H9 (cell line): Measurements from ENCODE around the gene IQGAP2. TPM values are rescaled to one million over a fixed set of nuclear protein-coding genes. Genes with fewer than 3 reads are reported as not detected.

Experiments used
- DNase-seq: peaks from one replicate; pipeline ENCODE4 v3.0.0-alpha.2; 2017
- H2AFZ ChIP-seq: one replicate; pipeline ENCODE4 v1.6.1; 2013; ENCODE audit warnings: mild to moderate bottlenecking, low read length, control low read depth, moderate library complexity
- H2AK5ac ChIP-seq: 2 replicates; pipeline ENCODE4 v1.6.1; 2013; ENCODE audit warnings: low read length, control low read depth, mixed read lengths; ENCODE audit not compliant: insufficient read length
- H2BK120ac ChIP-seq: one replicate; pipeline ENCODE4 v1.6.1; 2013; ENCODE audit warnings: low read depth, mild to moderate bottlenecking, low read length, control low read depth, inconsistent platforms; ENCODE audit not compliant: poor library complexity, severe bottlenecking
- H2BK12ac ChIP-seq: 2 replicates; pipeline ENCODE4 v1.6.1; 2013; ENCODE audit warnings: low read length, control low read depth, mixed read lengths, low read depth; ENCODE audit not compliant: insufficient read length
- H2BK15ac ChIP-seq: 2 replicates; pipeline ENCODE4 v1.6.1; 2013; ENCODE audit warnings: low read depth, low read length, control low read depth
- H2BK20ac ChIP-seq: one replicate; pipeline ENCODE4 v1.6.1; 2013; ENCODE audit warnings: low read depth, mild to moderate bottlenecking, low read length, control low read depth, inconsistent platforms; ENCODE audit not compliant: poor library complexity, severe bottlenecking
- H2BK5ac ChIP-seq: 2 replicates; pipeline ENCODE4 v1.6.1; 2013; ENCODE audit warnings: low read length, control low read depth, mixed read lengths; ENCODE audit not compliant: insufficient read length
- H3K14ac ChIP-seq: 2 replicates; pipeline ENCODE4 v1.6.1; 2013; ENCODE audit warnings: low read length, control low read depth; ENCODE audit not compliant: insufficient read depth
- H3K18ac ChIP-seq: 2 replicates; pipeline ENCODE4 v1.6.1; 2013; ENCODE audit warnings: low read depth, mild to moderate bottlenecking, mixed read lengths, low read length, control low read depth; ENCODE audit not compliant: insufficient read length
- H3K23ac ChIP-seq: 2 replicates; pipeline ENCODE4 v1.6.1; 2013; ENCODE audit warnings: low read length, control low read depth, mixed read lengths, low read depth; ENCODE audit not compliant: insufficient read length
- H3K23me2 ChIP-seq: 2 replicates; pipeline ENCODE4 v1.6.1; 2013; ENCODE audit warnings: low read depth, mild to moderate bottlenecking, mixed read lengths, low read length, control low read depth; ENCODE audit not compliant: insufficient read length, poor library complexity, severe bottlenecking
- H3K27ac ChIP-seq: 2 replicates; pipeline ENCODE4 v1.5.1; 2013; ENCODE audit warnings: low read length, control low read depth, mixed read lengths, low read depth; ENCODE audit not compliant: insufficient read length
- H3K27me3 ChIP-seq: 2 replicates; pipeline ENCODE4 v1.6.1; 2013; ENCODE audit warnings: low read length, control low read depth, inconsistent platforms; ENCODE audit not compliant: insufficient read depth
- H3K4ac ChIP-seq: 2 replicates; pipeline ENCODE4 v1.6.1; 2013; ENCODE audit warnings: low read depth, mild to moderate bottlenecking, control low read depth, inconsistent platforms, low read length, moderate library complexity
- H3K4me1 ChIP-seq: 2 replicates; pipeline ENCODE4 v1.6.1; 2013; ENCODE audit warnings: low read length, control low read depth, inconsistent platforms; ENCODE audit not compliant: insufficient read depth
- H3K4me2 ChIP-seq: 2 replicates; pipeline ENCODE4 v1.6.1; 2013; ENCODE audit warnings: low read length, control low read depth, mixed read lengths; ENCODE audit not compliant: insufficient read length, insufficient read depth
- H3K56ac ChIP-seq: 2 replicates; pipeline ENCODE4 v1.6.1; 2013; ENCODE audit warnings: low read depth, mild to moderate bottlenecking, mixed read lengths, low read length, control low read depth; ENCODE audit not compliant: insufficient read length
- H3K79me1 ChIP-seq: 2 replicates; pipeline ENCODE4 v1.6.1; 2013; ENCODE audit warnings: low read depth, mild to moderate bottlenecking, moderate library complexity, low read length, control low read depth, inconsistent platforms; ENCODE audit not compliant: insufficient read depth, poor library complexity, severe bottlenecking
- H3K79me2 ChIP-seq: 2 replicates; pipeline ENCODE4 v1.6.1; 2013; ENCODE audit warnings: low read length, control low read depth, inconsistent platforms; ENCODE audit not compliant: insufficient read depth
- H3K9ac ChIP-seq: 2 replicates; pipeline ENCODE4 v1.6.1; 2013; ENCODE audit warnings: low read length, control low read depth, mixed read lengths; ENCODE audit not compliant: insufficient read length; ENCODE audit errors: extremely low read depth
- H3K9me3 ChIP-seq: one replicate; pipeline ENCODE4 v1.6.1; 2013; ENCODE audit warnings: low read depth, low read length, inconsistent platforms; ENCODE audit not compliant: control insufficient read depth
- H3T11ph ChIP-seq: one replicate; pipeline ENCODE4 v1.6.1; 2013; ENCODE audit warnings: mild to moderate bottlenecking, low read length, control low read depth, inconsistent platforms
- H4K20me1 ChIP-seq: one replicate; pipeline ENCODE4 v1.6.1; 2013; ENCODE audit not compliant: control insufficient read depth, insufficient read length, insufficient read depth
- H4K5ac ChIP-seq: 2 replicates; pipeline ENCODE4 v1.6.1; 2013; ENCODE audit warnings: low read depth, mild to moderate bottlenecking, mixed read lengths, low read length, control low read depth; ENCODE audit not compliant: insufficient read length
- H4K8ac ChIP-seq: replicated peaks from 2 replicates; pipeline ENCODE4 v1.6.1; 2013; ENCODE audit warnings: low read length, control low read depth, mixed read lengths, low read depth; ENCODE audit not compliant: insufficient read length
- H4K91ac ChIP-seq: 2 replicates; pipeline ENCODE4 v1.6.1; 2013; ENCODE audit warnings: low read depth, mild to moderate bottlenecking, moderate library complexity, mixed read lengths, low read length, control low read depth; ENCODE audit not compliant: insufficient read length
- H3K27ac Mint-ChIP-seq, 3 experiments: 2 replicates in 2 of 3; 3 replicates in 1 of 3; pipeline ENCODE4 v1.8.0; 2020 to 2021; ENCODE audit warnings: mixed read lengths in 3 of 3, mild to moderate bottlenecking in 1 of 3, moderate library complexity in 1 of 3
- H3K27me3 Mint-ChIP-seq: 2 replicates; pipeline ENCODE4 v1.8.0; 2021; ENCODE audit warnings: low read depth, mild to moderate bottlenecking, moderate library complexity, mixed read lengths
- H3K36me3 Mint-ChIP-seq, 3 experiments: 2 replicates in 2 of 3; 3 replicates in 1 of 3; pipeline ENCODE4 v1.8.0; 2020 to 2021; ENCODE audit warnings: low read depth in 3 of 3, mixed read lengths in 3 of 3; ENCODE audit not compliant: insufficient read depth in 1 of 3
- H3K4me1 Mint-ChIP-seq, 2 experiments: 2 replicates each; pipeline ENCODE4 v1.8.0; 2020; ENCODE audit warnings: mixed read lengths in 2 of 2
- H3K4me3 Mint-ChIP-seq, 2 experiments: 2 replicates in 1 of 2; 3 replicates in 1 of 2; pipeline ENCODE4 v1.8.0; 2020 to 2021; ENCODE audit warnings: mild to moderate bottlenecking in 2 of 2, mixed read lengths in 2 of 2, moderate library complexity in 1 of 2
- H3K9me3 Mint-ChIP-seq, 2 experiments: 2 replicates in 1 of 2; 3 replicates in 1 of 2; pipeline ENCODE4 v1.8.0; 2020; ENCODE audit warnings: mild to moderate bottlenecking in 2 of 2, mixed read lengths in 2 of 2, moderate library complexity in 1 of 2
- WGBS: extraction: QIAGEN DNeasy Blood & Tissue Kit; methylation state at CpG from one replicate; pipeline ENCODE4 v1.1.7; 2013; ENCODE audit warnings: missing lambda C conversion rate, low lambda C conversion rate, mixed read lengths; ENCODE audit not compliant: insufficient read length; ENCODE audit errors: extremely low coverage; 5-methylcytosine and 5-hydroxymethylcytosine counted together
- total RNA-seq: library from RNA; stranded (reverse); gene quantifications from 2 replicates; pipeline ENCODE4 v1.2.1, GENCODE V29; 2021
- TF ChIP-seq, protein P1 (sequence below): fragments of 200-600 bp; sonication (generic); conservative IDR thresholded peaks from 3 replicates; pipeline ENCODE4 v1.8.0; 2021; ENCODE audit warnings: antibody characterized with exemption, mild to moderate bottlenecking

The IQGAP2 gene
- total RNA-seq, 1 experiment from 2014 or later: 22.5 TPM

GRCh38 chr5:76693141-76693540 is 290.1 kb downstream of the IQGAP2 start:
- H3K27ac ChIP-seq: no peak overlapping the region
- Mint-ChIP-seq H3K36me3 (peaks cover 0 to 8% (median 5%) of the 10 kb centered on the region in 3 experiments; a peak in 3 of 7 replicates), H3K4me3 (no peak overlapping the region), H3K9me3 (no peaks in the 10 kb centered on the region), H3K27ac (no peak overlapping the region; a peak in 1 of 7 replicates), H3K4me1 (no peaks in the 10 kb centered on the region), H3K27me3 (no peaks in the 10 kb centered on the region)
- no peak overlapping the region for H2BK15ac ChIP-seq
- H2AK5ac ChIP-seq: no peak overlapping the region
- H2BK20ac ChIP-seq: no peak overlapping the region
- H3K9me3 ChIP-seq: no peaks in the 10 kb centered on the region
- H4K20me1 ChIP-seq: no peaks in the 10 kb centered on the region
- H4K5ac ChIP-seq: no peak overlapping the region
- H3K4me1 ChIP-seq: no peaks in the 10 kb centered on the region
- DNase-seq: no peak
- WGBS: no CpG with 5 or more reads among the region's 3 CpGs
- no peak overlapping the region for H2BK12ac ChIP-seq
- H3K79me1 ChIP-seq: no peaks in the 10 kb centered on the region
- no peak overlapping the region for H3K14ac ChIP-seq
- no peak overlapping the region for H3K18ac ChIP-seq
- no peaks in the 10 kb centered on the region for H3K27me3 ChIP-seq
- no peak overlapping the region for H4K91ac ChIP-seq
- TF ChIP-seq, protein P1, sequence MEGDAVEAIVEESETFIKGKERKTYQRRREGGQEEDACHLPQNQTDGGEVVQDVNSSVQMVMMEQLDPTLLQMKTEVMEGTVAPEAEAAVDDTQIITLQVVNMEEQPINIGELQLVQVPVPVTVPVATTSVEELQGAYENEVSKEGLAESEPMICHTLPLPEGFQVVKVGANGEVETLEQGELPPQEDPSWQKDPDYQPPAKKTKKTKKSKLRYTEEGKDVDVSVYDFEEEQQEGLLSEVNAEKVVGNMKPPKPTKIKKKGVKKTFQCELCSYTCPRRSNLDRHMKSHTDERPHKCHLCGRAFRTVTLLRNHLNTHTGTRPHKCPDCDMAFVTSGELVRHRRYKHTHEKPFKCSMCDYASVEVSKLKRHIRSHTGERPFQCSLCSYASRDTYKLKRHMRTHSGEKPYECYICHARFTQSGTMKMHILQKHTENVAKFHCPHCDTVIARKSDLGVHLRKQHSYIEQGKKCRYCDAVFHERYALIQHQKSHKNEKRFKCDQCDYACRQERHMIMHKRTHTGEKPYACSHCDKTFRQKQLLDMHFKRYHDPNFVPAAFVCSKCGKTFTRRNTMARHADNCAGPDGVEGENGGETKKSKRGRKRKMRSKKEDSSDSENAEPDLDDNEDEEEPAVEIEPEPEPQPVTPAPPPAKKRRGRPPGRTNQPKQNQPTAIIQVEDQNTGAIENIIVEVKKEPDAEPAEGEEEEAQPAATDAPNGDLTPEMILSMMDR: no peak
- no peak overlapping the region for H2BK120ac ChIP-seq
- H3K23me2 ChIP-seq: no peaks in the 10 kb centered on the region
- H3K4me2 ChIP-seq: no peak overlapping the region
- no peak overlapping the region for H3K23ac ChIP-seq
- no peak overlapping the region for H2BK5ac ChIP-seq
- no peak overlapping the region for H3K9ac ChIP-seq
- H4K8ac ChIP-seq: no peak overlapping the region
- H3T11ph ChIP-seq: no peak overlapping the region
- H3K79me2 ChIP-seq: no peaks in the 10 kb centered on the region
- H3K56ac ChIP-seq: no peak overlapping the region
- H3K4ac ChIP-seq: no peak overlapping the region
- H2AFZ ChIP-seq: no peak overlapping the region
